T-helper 2 cell treated with Interferon-gamma antibody and Interleukin-4, amounts not matched to agents 5 μg/mL and 100 μg/mL, for 36 hours (primary cell): ENCODE data around the gene CMTM4.
A peak's percentile ranks its signal among the peaks of the same experiment; 100 is the strongest.

ENCODE experiments used
- DNase-seq: peaks from one replicate; pipeline ENCODE4 v3.0.0; 2021; ENCODE audit warnings: low spot score
- H3K27ac Mint-ChIP-seq: one replicate; pipeline ENCODE4 v1.8.0; 2021; ENCODE audit warnings: mild to moderate bottlenecking, mixed read lengths
- H3K27me3 Mint-ChIP-seq: one replicate; pipeline ENCODE4 v1.8.0; 2021; ENCODE audit warnings: low read depth, mixed read lengths
- H3K36me3 Mint-ChIP-seq: one replicate; pipeline ENCODE4 v1.8.0; 2021; ENCODE audit warnings: low read depth, mixed read lengths
- H3K4me1 Mint-ChIP-seq: one replicate; pipeline ENCODE4 v1.8.0; 2021; ENCODE audit warnings: low read depth, mixed read lengths
- H3K4me3 Mint-ChIP-seq: one replicate; pipeline ENCODE4 v1.8.0; 2022; ENCODE audit warnings: mild to moderate bottlenecking, moderate library complexity, mixed read lengths
- H3K9me3 Mint-ChIP-seq: one replicate; pipeline ENCODE4 v1.8.0; 2021; ENCODE audit warnings: mixed read lengths

Gene CMTM4

GRCh38 chr16:66696669-66697630, at the start of gene CMTM4:
Gene CMTM4 (minus strand): TSS chr16:66696743. CDS start chr16:66696525, 218 bp downstream.
- Mint-ChIP-seq H3K27me3 (peaks cover 46% of the 10 kb centered on the region), H3K4me3 (peak within 1 kb of the TSS; percentile 77), H3K4me1 (peaks cover 13% of the 10 kb centered on the region), H3K9me3 (no peaks in the 10 kb centered on the region), H3K36me3 (no peaks in the 10 kb centered on the region), H3K27ac (no peak within 1 kb of the TSS)
- DNase-seq: peak; percentile 81

DNA sequence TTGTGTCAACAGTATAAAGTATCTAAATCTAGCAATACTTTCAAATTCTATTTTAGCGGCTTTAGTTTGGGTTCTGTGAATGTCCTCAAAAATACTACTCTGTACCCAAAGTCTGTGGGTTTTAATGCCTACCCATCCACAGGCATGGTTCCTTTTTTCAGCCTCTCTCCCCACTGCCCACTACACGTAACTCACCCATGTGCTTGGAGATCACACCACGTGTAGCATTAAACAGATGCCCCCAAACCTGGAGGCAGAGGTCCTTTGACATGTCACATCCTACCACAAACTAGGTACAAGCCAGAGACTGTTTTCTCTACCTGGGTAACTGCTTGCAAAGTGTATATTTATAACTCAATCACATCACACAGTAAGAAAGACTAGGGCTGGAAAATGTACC, 49.5 kb upstream of the CMTM4 start:
- Mint-ChIP-seq H3K4me3 (peak overlapping the region; percentile 39), H3K9me3 (no peaks in the 10 kb centered on the region), H3K27ac (peak overlapping the region; percentile 29), H3K27me3 (no peaks in the 10 kb centered on the region), H3K36me3 (peaks cover 66% of the 10 kb centered on the region), H3K4me1 (peaks cover 42% of the 10 kb centered on the region)
- DNase-seq: no peak

DNA sequence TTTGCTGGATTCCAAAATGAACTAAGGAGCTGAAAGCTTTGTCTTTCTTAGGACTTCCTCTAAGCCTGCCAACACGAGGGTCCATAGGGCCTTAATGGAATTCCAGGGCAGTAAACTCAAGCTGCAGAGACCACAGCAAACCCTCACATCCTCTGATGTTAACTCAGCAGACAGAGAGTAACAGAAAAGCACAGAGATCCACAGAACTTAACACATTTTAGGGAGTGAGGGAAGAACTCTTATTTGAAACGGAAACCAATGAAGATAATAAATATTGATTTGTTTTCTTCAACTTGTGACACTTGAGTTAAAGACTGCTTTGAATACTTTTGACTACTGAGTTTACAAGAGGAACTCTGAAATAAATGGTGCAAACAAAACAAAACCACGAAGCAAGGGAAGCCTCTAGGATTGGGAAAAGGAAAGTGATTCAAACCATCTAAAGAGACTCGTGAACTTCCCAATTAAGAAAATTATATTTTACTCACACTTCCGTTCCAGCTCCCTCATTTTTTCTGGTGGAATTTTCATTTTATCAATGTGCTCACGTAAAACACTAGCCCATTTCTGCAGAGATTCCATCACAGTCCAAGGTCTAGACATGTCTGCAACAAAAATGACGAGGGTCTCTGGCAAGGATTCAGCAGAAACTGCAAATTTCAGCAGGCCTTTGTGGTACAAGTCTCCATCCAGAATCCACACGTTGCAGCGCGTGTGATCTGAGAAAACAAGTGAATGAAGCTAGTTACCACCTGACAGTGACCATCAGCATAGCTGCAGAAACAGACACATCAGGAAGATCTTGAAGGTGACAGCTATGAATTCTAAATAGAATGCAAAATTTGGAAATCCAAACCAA, 45.6 kb upstream of the CMTM4 start:
- Mint-ChIP-seq H3K27ac (no peak overlapping the region), H3K9me3 (no peaks in the 10 kb centered on the region), H3K27me3 (no peaks in the 10 kb centered on the region), H3K36me3 (peaks cover 60% of the 10 kb centered on the region), H3K4me3 (no peak overlapping the region), H3K4me1 (peaks cover 29% of the 10 kb centered on the region)
- DNase-seq: no peak

DNA sequence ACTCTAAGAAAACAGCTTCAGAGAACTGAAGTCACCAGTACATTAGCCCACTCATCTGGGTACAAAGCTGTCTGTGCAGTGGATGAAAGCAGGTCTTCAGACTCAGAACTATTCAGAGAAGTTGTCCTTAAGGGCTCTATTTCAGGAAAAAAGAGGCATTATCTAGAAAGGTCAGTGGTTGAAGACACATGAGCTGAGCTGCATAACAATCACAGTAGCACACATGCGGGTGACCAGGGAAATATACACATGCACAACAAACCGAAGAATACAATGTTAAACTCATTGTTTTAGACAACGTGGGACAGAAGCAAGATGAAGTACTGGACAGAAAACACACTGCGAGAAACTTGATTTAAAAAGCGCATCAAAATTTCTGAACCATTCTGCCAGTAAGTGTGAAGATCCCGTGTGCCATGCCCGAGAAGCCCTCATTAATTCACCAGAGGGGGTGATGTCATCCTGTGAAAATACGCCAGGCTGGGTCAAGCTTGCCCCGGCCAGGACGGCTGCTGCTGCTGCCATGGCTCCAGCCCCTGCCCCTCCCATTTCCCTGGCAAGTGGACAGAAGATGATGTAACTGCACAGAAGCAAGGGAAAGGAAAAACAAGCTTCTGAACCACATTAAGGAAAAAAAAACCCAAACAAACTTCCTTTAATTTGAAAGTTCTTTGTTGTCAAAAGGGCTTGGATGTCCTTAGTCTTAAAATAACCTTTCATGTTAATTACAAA, 44.8 kb upstream of the CMTM4 start:
- H3K27ac Mint-ChIP-seq: no peak overlapping the region
- DNase-seq: no peak
- peaks cover 53% of the 10 kb centered on the region for H3K36me3 Mint-ChIP-seq

GRCh38 chr16:66740533-66740932, 44.0 kb upstream of the CMTM4 start:
- no peak for DNase-seq
- Mint-ChIP-seq H3K27ac (peak overlapping the region; percentile 64), H3K9me3 (no peaks in the 10 kb centered on the region), H3K4me1 (peaks cover 18% of the 10 kb centered on the region), H3K4me3 (no peak overlapping the region), H3K36me3 (peaks cover 54% of the 10 kb centered on the region), H3K27me3 (no peaks in the 10 kb centered on the region)

More for the DNA sequence above, 44.8 kb upstream of the CMTM4 start:
- no peaks in the 10 kb centered on the region for H3K27me3 Mint-ChIP-seq
- H3K4me3 Mint-ChIP-seq: no peak overlapping the region
- no peaks in the 10 kb centered on the region for H3K9me3 Mint-ChIP-seq
- peaks cover 22% of the 10 kb centered on the region for H3K4me1 Mint-ChIP-seq

- Mint-ChIP-seq H3K36me3 (peaks cover 57% of the 10 kb centered on the region), H3K9me3 (no peaks in the 10 kb centered on the region), H3K4me3 (no peak overlapping the region), H3K27ac (peak overlapping the region; percentile 38), H3K27me3 (no peaks in the 10 kb centered on the region), H3K4me1 (peaks cover 18% of the 10 kb centered on the region)
- no peak for DNase-seq
Measured at GRCh38 chr16:66740010-66740409, 43.5 kb upstream of the CMTM4 start.

DNA sequence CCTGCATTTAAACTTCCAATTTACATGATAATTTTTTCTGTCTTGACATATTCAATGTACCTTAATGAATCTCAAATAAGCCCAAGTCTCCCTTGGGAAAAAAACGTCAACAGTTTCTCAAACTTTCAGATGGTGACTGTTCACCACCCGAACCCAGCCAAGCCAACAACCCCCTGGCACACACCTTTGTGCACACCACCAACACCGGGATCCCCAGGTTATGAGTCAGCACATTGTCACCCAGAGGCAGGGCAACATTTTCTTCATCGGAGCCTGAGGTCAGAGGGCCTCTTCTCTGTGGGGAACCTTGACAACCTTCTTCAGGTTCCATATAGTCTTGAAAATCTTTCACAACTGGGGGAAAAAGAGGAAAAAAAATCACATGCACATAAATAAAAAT, 39.3 kb upstream of the CMTM4 start:
- DNase-seq: no peak
- no peaks in the 10 kb centered on the region for H3K9me3 Mint-ChIP-seq
- no peak overlapping the region for H3K4me3 Mint-ChIP-seq
- H3K27ac Mint-ChIP-seq: no peak overlapping the region
- H3K4me1 Mint-ChIP-seq: peaks cover 13% of the 10 kb centered on the region
- peaks cover 50% of the 10 kb centered on the region for H3K36me3 Mint-ChIP-seq
- no peaks in the 10 kb centered on the region for H3K27me3 Mint-ChIP-seq

DNA sequence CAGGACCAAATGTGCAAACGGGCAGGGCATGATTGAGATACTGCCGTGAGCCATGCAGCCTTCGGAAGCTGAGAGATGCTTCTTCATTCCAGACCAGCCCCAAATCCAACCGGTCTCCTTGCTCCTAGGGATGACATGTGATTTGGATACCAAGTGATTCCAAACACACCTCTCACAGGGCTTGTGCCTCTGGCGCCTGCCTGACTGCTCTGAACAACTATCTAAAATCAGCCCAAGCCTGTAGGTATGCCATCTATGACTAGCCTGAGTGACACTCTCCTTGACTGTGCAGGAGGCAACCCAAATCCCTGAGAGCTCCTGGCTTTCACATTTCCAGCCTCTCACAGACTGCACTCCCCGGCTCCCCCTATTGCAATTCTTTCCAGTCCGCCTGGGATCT, 34.6 kb upstream of the CMTM4 start:
- H3K27ac Mint-ChIP-seq: no peak overlapping the region
- no peaks in the 10 kb centered on the region for H3K9me3 Mint-ChIP-seq
- H3K4me3 Mint-ChIP-seq: no peak overlapping the region
- DNase-seq: no peak
- peaks cover 48% of the 10 kb centered on the region for H3K36me3 Mint-ChIP-seq
- H3K27me3 Mint-ChIP-seq: no peaks in the 10 kb centered on the region
- H3K4me1 Mint-ChIP-seq: peaks cover 7% of the 10 kb centered on the region

GRCh38 chr16:66728804-66729203, 32.3 kb upstream of the CMTM4 start:
- Mint-ChIP-seq H3K9me3 (no peaks in the 10 kb centered on the region), H3K27me3 (no peaks in the 10 kb centered on the region), H3K4me3 (no peak overlapping the region), H3K27ac (no peak overlapping the region), H3K36me3 (peaks cover 51% of the 10 kb centered on the region), H3K4me1 (peaks cover 7% of the 10 kb centered on the region)
- no peak for DNase-seq

DNA sequence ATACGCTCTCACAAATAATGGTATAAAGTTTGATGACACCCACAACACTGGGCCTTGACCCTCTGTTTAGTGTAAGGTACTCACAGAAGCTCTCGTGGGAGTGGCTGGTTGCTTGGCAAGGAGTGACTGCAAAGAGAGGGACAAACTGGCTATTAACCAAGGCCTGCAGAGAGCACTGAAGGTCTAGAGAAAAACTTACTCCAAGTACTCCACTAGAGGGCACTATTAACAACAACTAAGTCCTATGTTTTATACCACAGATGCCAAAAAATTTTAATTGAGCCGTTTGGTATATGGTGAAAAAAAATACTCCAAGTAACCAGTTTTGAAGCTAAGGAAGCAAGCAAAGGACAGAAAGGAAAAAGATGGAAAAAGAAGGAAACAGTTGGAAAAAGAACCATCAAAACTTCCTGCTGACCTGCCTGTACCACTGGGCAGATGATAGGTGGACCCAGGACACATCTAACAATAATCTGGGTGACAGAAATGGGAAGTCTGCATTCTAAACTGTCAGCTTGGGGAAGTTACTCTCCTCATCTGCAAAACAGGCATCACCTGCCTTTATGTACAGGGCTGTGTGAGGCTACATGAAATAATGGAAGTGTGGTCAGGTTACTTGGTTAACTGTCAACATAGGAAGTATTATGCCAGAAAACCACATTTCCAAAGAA, 31.7 kb upstream of the CMTM4 start:
- H3K36me3 Mint-ChIP-seq: peaks cover 52% of the 10 kb centered on the region
- DNase-seq: no peak
- no peak overlapping the region for H3K4me3 Mint-ChIP-seq
- H3K4me1 Mint-ChIP-seq: peaks cover 7% of the 10 kb centered on the region
- H3K27ac Mint-ChIP-seq: no peak overlapping the region
- H3K9me3 Mint-ChIP-seq: no peaks in the 10 kb centered on the region
- H3K27me3 Mint-ChIP-seq: no peaks in the 10 kb centered on the region

DNA sequence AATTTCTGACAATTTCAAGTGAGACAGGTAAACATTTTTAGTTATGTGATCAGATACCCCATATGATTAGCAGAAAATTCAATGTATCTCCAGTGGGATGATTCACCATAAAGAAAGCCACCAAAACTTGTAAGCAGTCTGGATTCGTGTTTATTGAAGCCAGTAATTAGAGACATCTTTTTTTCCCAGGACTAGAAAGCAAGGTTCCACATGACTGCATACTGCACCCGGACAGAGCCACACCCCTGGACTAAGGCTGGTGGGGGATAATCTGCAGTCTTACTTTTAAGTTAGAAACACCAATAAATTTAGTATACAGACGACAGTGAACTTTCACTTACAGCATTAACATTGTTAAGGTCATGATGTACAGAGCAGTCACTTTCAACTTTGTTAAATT, 24.2 kb upstream of the CMTM4 start:
- no peak overlapping the region for H3K4me3 Mint-ChIP-seq
- H3K27me3 Mint-ChIP-seq: no peaks in the 10 kb centered on the region
- H3K36me3 Mint-ChIP-seq: peaks cover 33% of the 10 kb centered on the region
- no peaks in the 10 kb centered on the region for H3K4me1 Mint-ChIP-seq
- H3K27ac Mint-ChIP-seq: no peak overlapping the region
- H3K9me3 Mint-ChIP-seq: no peaks in the 10 kb centered on the region
- DNase-seq: no peak

DNA sequence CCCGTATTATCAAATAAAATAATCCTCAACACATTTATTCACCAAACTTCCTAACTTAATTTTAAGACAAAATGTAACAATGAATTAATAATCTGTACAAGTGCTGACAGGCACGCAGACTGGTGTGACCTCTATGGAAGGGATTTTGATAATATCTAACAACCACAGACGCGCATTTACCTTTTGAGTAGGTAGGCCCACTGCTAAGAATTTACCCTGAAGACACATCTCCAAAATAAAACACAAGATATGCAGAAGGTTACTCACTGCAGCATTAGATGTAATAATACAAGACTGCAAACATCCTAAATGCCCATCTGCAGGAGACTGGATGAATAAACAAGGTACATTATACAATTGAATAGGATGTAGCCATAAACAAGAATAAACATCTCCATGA, 22.7 kb upstream of the CMTM4 start:
- Mint-ChIP-seq H3K4me1 (no peaks in the 10 kb centered on the region), H3K27me3 (no peaks in the 10 kb centered on the region), H3K36me3 (peaks cover 24% of the 10 kb centered on the region), H3K4me3 (no peak overlapping the region), H3K9me3 (no peaks in the 10 kb centered on the region), H3K27ac (no peak overlapping the region)
- DNase-seq: no peak

DNA sequence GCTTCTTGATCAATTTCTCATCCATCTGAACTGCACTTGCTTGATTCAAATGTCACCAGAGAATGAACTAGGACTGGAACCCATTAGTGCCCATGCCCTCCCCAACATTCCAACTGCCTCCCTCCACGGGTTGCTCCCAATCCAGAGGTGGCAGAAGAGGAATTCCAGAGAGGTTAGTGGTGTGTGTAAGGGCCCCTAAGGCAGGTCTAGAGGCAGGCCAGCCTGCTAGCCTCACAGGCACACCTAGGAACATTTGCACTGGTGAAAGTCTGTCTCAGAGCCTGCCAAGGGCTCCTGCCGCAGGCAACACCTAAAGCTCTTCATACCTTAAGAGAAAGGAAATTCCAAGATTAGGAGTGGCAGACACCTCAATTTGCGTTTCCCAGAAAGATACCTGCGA, 21.2 kb upstream of the CMTM4 start:
- Mint-ChIP-seq H3K4me1 (no peaks in the 10 kb centered on the region), H3K27me3 (no peaks in the 10 kb centered on the region), H3K9me3 (no peaks in the 10 kb centered on the region), H3K4me3 (no peak overlapping the region), H3K27ac (no peak overlapping the region), H3K36me3 (peaks cover 10% of the 10 kb centered on the region)
- no peak for DNase-seq
